Activated CD4-positive, alpha-beta T cell treated with anti-CD3 and anti-CD28 coated beads, Interleukin-2, amount 50 U/mL, for 4 hours (primary cell): ENCODE measurements around the gene IGHMBP2.

Experiments used
- DNase-seq, 2 experiments: peaks; one replicate each; pipeline ENCODE4 v3.0.0-alpha.2; 2020

Gene IGHMBP2

DNA sequence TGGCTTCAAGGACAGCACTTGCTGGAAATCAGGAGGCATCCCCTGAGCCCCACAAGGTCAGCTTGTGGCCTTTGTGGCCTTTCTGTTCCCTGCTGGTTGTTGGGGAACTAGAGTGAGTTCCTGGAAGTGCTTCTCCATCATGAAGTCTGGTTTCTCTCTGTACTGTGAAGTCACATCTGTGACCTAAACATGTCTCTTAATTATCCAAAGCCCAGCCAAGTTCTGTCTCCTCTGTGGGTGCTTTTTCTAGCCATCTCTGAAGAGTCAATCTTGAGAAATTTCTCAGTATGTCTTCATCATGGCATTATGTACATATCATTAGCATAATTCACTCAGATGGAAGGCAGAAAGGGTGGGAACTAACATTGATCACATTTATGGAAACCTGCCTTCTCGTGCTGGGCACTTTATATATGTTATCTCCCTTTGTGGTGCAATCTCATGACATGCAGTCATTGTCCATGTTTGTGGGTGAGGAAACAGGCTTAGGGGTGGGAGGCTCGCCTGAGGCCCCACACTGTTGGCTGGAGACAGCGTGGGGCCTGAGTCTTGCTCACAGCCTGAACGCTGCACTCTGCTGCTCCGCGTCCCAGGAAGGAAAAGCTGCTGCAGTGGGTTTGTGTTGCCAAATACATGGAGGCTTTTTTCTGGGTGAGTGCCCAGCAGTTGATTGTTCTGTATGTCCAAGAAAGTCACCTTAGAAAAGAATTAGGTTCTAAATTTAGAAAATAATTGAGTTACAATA is 24.6 kb downstream of the IGHMBP2 start:
- DNase-seq, result no peak

DNA sequence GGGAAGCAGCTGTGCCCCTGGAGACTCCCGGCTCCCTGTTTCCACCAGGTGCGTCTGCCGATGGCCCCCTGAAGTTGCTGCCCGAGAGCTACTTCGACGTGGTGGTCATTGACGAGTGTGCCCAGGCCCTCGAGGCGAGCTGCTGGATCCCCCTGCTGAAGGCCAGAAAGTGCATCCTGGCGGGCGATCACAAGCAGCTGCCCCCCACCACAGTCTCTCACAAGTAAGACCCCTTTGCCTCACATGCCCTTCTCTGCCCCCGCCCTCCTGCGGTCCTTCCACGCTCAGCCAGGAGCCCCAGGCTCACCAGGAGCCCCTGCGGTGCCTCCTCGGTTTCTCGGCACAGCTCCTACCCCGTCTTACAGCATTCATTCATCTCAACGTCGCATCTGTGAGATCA is 25.4 kb downstream of the IGHMBP2 start:
- DNase-seq, result no peak

DNA sequence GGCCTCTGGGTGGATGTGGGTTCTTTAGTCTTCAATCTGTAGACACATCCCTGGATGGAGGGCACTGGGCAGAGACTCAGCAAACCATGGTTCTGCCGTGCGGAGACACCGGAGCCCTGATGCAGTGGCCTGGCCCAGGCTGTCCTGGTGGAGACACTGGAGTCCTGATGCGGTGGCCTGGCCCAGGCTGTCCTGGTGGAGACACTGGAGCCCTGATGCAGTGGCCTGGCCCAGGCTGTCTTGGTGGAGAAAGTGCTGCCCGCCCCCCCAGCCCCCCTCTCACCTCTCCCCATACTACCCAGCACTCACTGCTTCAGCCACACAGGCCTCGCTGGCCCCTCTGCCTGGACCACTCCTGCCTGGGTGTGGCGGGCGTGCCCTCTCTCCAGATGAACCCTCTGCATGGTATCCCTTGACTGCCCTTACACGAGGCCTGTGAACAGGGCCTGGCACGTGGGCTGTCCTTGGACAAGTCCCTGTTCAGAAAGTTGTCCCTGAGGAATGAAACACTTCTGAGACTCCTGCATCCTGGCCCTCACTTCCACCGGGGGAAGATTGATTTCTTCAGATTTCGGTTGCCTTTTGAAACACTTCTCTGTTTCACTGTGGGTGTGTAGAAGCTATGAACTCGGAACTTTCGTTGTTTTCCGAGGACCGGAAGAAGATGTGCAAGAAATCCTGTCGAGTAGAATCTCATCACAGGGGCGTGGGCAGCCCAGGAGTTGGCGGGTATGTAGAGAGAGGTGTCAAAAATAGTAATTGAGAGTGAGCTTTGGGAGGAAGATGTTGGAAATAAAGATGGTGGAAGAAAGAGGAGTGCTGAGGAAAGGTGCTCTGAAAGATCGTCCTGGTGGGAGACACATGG is 26.2 kb downstream of the IGHMBP2 start:
- DNase-seq, result no peak

DNA sequence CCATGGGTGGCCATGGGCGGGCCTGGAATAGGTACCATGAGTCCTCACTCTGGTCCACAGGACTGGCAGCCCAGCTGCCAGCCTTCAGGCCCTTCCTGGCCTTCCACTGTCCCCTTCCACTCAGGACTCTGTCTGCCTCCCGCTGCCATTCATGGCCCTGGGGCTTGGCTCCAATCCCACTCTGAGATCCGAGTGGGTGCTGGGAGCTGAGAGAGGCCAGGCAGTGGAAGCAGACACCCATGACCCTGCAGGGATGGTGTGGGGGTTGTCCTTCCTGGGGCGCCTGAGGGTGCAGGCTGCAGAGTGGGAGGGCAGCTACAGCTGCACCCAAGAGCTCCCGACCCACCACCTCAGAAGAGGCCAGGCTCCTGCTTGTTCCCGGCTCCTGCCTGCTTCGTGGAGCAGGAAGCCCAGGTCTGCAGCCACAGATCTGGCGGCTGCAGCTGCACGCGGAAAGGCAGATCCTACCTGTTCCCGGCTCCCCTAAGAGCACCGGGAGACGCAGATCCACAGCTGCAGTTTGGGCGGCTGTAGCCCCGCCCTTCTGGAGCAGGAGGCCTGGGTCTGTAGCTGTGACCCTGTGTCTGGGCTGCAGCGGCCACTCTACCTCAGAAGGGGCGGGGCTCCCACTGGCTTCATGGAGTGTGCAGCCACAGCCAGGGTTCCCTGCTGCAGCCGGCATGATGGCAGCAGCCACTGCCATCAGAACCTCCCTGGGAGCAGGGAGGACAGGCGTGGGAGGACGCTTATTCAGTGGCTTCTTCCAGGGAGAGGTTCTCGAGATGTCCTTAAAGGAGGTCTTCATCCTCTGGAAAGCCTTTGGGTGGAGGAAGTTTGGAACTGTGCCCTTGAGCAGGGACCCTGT is 27.5 kb downstream of the IGHMBP2 start:
- no peak for DNase-seq

DNA sequence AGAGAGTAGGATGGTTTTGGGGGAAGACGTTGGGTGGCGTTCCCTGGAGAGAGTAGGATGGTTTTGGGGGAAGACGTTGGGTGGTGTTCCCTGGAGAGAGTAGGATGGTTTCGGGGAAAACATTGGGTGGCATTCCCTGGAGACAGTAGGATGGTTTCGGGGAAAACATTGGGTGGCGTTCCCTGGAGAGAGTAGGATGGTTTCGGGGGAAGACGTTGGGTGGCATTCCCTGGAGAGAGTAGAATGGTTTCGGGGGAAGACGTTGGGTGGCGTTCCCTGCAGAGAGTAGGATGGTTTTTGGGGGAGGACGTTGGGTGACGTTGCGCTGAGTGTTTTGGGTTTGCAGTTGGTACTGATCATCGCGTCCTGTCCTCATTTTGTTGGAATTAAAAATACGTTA is 28.2 kb downstream of the IGHMBP2 start:
- DNase-seq, result no peak

DNA sequence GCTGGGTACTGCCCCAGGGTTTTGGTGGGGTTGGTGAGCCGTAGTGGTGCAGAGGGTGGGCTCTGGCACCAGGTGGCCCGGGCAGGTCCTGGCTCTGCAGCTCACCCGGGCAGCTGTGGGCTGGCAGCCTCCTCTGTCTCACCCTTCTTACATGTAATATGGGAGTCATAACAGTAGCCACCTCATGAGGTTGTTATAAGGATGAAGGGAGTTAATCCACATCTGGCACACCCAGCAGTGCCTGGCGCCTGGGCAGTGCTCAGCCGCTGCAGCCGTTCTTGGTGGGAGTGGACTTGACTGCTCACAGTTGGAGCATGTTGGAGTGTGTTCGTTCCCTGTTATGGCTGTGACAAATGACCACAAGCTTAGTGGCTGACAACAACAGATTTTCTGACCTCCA is 28.7 kb downstream of the IGHMBP2 start:
- no peak for DNase-seq

DNA sequence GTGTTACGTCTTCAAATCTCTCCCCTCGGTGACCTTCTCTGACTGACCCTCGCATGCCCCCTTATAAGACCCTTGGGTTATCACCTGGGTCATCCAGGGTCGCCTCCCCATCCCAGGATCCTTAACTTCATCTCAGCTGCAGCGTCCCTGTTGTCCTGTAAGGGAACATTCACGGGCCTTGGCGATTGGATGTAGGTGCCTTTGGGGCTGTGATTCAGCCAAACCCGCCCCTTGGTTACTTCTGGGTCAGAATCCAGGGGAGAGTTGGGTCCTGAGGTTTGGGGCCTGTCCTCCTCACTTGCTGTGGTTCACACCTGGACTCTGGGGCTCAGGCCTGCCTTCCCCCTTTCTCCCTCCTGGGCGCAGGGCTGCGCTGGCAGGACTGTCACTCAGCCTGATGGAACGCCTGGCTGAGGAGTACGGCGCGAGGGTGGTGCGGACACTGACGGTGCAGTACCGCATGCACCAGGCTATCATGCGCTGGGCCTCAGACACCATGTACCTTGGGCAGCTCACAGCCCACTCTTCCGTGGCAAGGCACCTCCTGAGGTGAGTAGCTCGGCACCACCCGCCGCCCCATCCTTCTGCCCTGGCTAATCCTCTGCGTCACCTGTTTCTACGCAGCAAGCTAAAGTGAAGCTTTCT is 29.4 kb downstream of the IGHMBP2 start:
- no peak for DNase-seq

DNA sequence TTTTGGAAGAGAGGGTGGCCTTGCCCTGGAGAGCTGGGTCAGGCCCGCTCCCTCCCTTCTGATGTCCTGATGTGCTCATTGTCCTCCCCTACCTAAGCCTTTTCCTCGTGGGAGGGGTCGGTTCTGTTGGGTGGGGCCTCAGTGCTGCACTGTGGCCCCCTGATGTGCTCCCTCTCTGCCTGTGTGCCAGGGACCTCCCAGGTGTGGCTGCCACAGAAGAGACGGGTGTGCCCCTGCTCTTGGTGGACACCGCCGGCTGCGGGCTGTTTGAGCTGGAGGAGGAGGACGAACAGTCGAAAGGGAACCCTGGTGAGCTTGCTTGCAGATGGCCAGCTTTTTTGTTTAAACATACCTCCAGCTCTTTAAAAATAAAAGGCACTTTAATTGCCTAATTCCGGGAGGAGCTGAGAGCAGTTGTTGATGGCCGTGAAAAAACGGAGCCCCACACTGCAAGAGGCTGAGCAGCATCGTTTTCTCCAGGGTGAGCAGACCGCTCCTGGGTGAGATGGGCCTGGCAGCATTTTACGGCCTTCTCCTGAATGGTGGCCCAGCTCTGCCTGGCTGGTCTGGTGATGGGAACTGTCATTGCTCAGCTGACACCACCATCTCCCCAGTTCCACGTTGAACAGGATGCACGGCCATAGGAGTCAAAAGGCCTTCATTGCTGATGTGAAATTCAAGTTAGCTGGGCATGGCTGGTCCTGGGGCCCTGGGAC is 30.1 kb downstream of the IGHMBP2 start:
- no peak for DNase-seq

DNA sequence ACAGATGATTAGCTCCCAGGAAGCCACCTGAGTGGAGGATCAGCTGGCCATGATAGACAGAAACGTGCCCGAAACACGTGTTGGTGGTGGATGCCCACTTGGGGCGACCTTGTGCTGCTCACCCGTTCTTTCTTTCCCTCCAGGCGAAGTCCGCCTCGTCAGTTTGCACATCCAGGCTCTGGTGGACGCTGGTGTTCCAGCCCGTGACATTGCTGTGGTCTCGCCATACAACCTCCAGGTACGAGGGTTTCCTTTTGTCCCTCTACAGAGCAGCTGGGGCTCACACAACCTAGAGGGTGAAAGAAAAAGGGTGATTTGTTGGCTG is 30.6 kb downstream of the IGHMBP2 start:
- DNase-seq, result no peak

DNA sequence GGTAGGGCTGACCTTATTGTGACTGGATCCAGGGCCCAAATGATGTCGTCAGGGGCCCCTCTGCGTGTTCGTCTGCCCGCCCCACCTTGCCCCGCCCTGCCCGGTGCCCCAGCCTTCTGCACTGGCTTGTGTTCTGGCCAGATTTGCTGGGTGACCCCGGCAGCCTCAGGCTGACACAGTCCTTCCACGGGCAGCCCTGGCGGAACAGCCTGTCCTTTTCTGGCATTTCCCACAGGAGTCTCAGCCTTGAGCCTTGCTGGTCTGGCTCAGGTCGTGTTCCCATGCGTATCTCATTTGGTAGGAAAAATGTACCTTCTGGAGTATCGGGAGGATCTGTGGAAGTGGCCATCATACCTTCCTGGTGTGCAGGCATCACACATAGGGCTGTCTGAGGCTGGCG is 31.0 kb downstream of the IGHMBP2 start:
- no peak for DNase-seq

DNA sequence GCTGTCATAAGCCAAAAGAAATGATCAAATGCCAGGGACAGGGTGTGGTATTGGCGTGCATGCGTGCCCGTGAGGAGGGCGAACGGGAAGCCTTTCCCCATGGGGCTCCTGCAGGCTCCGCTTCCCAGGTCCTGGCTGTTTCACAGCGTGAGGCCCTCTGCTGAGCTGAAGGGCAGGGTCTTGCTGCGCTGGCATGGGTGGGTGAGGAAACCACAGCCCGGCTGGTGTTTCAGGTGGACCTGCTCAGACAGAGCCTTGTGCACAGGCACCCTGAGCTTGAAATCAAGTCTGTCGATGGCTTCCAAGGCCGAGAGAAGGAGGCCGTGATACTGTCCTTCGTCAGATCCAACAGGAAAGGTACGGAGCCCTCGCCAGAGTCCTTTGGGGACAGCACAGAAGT is 31.4 kb downstream of the IGHMBP2 start:
- DNase-seq, result no peak

DNA sequence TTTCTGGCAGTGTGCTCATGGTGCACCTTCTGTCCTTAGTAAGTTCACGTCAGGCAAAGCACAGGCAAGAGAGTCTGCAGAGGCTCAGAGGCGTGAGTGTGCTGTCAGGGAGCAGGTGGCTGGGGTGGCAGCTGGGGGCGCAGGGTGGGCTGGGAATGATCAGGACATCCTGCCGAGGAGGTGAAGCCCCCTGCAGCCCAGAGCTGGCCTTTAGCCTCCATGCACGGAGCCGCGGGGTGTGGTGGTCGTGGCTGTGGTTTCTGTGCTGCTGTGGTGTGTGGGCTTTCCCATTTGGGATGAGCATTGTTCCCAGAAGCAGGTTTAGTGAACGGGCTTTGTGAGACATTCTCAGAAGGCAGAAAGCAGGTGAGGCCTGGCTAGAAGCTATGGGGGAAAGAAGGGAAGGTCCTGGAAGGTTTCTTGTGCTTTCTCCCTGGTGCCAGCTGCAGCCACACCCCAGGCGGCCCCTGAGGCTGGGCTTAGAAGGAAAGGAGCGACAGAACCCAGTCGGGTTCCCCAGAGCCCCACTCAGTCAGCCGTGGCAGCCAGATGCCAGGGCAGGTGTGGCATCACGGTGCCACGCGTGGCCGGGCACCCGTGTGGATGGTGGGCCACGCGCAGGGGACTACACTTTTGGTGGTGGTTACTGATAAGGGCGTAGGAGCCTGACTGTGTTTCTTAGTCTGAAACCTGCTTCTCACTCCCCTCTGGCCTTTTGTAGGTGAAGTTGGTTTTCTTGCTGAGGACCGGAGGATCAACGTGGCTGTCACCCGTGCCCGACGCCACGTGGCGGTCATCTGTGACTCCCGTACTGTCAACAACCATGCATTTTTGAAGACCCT is 32.0 kb downstream of the IGHMBP2 start:
- no peak for DNase-seq

DNA sequence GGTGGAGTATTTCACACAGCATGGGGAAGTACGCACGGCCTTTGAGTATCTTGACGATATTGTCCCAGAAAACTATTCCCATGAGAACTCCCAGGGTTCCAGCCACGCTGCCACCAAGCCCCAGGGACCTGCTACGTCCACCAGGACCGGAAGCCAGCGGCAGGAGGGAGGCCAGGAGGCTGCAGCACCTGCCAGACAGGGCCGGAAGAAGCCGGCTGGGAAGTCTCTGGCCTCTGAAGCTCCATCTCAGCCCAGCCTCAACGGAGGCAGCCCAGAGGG is 32.6 kb downstream of the IGHMBP2 start:
- DNase-seq, result no peak

DNA sequence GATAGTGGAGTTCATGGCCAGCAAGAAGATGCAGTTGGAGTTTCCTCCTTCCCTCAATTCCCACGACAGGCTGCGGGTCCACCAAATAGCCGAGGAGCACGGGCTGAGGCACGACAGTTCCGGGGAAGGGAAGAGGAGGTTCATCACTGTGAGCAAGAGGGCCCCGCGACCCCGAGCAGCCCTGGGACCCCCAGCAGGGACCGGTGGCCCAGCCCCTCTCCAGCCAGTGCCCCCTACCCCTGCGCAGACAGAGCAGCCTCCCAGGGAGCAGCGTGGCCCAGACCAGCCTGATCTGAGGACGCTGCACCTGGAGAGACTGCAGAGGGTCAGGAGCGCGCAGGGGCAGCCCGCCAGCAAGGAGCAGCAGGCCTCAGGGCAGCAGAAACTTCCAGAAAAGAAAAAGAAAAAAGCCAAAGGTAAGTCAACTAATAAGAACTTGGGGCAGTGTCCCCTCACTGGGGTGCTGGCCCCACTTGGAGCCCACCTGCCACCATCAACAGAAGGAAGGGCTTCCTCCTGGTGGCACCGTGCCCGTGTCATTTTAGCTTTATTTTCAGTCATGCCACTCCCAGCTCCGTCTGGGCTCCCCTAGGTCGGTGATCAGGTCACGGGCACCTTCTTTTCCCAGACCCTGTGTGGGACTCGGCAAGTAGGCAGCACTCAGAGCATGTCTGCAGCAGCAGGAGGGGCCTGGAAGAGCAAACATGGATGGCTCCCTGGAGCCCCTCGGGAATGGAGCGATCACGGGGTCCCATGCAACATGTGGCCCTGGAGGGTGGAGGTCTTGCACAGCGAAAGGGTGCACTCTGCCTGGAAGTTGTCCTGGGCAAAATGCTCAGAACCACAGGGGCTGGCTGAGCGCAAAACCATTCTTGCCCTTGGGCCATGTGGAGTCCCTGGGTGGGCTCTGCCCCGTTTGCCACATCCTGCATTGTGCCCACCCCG is 33.3 kb downstream of the IGHMBP2 start:
- no peak for DNase-seq

DNA sequence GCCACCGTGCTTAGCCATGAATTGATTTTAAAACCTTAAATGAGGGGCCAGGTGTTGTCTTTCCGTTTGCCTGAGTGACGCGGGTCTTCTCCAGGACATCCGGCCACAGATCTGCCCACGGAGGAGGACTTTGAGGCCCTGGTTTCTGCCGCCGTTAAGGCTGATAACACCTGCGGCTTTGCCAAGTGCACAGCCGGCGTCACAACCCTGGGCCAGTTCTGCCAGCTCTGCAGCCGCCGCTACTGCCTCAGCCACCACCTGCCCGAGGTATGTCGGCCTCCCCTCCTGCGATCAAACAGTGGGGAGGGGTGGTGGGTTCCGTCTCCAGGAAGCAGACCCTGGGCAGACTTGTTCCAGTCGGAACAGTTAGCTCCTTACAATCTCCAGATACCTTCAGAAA is 34.4 kb downstream of the IGHMBP2 start:
- DNase-seq, result no peak

DNA sequence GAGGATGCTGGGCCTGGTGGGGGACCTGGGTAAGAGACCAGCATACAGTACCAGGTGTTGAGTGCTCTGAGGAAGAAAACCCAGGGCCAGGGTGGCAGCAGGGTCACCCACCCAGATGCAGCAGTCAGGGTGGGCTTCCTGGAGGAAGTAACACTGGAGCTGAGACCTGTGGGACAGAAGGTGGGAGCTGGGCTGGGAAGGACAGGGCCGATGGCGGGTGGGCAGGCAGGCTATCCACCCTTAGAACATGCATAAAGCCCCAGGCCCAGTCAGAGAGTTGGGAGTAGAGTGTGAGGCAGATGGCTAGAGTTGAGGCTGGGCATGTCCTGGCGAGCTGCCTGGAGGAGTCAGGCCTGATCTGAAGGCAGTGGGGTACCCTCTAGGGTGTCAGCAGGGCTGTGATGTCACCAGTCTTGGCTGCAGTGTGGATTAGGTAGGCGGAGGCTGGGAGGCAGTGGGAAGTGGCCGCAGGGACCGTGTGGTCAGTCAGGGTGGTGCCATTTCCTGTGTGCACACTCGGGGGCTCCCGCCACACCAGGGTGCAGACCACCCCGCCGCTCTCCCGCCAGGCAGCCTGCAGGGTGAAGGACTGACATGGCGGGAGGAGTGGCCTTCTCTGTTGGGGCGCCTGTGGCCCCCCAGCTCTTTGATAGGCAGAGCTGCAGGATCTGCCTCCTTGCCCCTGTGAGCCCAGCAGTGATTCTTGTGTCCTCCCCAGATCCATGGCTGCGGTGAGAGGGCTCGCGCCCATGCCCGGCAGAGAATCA is 35.3 kb downstream of the IGHMBP2 start:
- DNase-seq, result no peak

DNA sequence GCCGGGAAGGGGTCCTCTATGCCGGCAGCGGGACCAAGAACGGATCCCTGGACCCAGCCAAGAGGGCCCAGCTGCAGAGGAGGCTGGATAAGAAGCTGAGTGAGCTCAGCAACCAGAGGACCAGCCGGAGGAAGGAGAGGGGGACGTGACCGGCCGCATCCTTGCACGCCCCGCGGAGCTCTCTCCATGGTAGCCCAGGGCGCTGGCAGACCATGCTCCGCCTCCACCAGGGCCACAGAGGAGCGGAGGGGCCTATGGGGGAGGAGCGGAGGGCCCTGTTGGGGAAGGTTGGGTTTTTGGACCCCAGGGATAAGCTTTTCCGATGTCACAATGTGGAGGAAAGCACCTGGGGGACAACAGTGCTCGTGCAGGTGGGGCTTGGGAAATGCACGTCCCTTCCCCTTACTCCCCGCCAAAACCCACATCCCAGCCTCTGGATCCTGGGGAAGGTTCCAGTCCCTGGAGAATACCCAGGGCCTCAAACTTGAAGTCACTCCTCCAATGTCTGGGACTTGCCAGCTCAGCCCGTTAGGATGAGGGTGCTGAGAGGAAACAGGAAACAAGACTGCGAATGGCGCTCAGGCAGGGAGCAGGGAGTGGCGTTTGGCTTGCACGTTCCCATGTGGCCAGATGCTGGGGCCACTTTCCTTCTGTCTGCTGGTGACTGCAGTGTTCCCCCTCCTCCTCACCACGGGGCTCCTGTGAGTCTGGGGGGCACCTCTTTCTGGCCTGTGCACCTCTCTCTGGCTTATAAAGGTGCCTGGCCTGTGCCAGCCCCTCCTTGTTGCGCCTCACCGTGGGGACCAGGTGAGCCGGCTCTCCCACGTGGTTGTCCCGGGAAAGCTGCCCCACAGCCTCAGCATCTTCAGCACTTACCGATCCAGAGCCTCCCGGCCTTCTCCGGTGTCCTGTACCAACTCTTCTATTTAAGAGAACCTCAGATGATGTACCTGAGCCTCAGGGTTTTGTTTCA is 36.2 kb downstream of the IGHMBP2 start:
- no peak for DNase-seq

DNA sequence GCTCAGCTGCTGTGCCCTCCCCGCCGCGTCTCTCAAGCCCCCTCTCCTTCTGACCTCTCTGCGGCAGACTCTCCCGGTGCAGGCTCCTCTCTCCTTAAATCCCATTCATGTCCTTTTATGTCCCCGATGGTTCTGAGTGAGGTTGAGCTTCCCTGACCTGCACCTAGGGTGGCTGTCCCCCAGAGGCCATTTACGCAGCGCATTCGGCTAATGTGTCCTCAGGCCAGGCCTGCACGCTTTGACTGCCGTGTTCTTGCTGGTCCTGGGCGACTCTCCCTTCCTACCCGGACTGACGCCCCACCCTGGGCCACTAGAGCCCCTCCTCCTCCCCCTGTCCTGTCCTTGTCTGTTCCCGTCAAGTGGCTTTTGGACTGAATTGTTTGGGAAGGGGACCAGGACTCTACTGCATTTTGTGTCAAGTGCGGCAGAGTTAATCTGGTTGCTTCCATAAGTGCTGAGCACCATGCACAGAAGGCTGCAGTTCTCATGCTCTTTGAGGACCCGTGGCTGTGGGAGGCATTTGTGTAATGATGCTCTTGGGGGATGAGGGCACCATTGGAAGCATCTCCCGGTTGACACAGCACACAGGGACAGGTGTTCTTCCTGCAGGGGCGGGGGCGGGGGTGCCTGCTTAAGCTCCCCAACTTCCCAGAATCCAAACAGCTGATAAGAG is 37.1 kb downstream of the IGHMBP2 start:
- DNase-seq, result no peak
